Caco-2 (cell line): ENCODE measurements around the gene PUS1. TPM values are rescaled to one million over a fixed set of nuclear protein-coding genes. Genes with fewer than 3 reads are reported as not detected.
A peak's percentile ranks its signal among the peaks of the same experiment; 100 is the strongest.
"Not testable (repeated sequence)": the region's sequence is repeated elsewhere in the genome, so short reads cannot be mapped to it uniquely, and the experiment has no call there.

Experiments
- BruUV-seq: library from RNA; stranded (reverse); fragments of 400-500 nt; replicated peaks from 2 replicates; lab custom pipeline; 2021; lab: Mats Ljungman, UMichigan
- CTCF ChIA-PET: fragments of 300-600 bp; sonication (Branson Sonifier 250); formaldehyde crosslinking; loops from one replicate; lab custom pipeline; 2022; ENCODE audit warnings: antibody characterized with exemption; lab: Charles Lee
- POLR2A ChIA-PET: fragments of 300-600 bp; sonication (Branson Sonifier 250); formaldehyde crosslinking; loops from one replicate; lab custom pipeline; 2022; ENCODE audit warnings: antibody characterized with exemption; lab: Charles Lee
- DNase-seq, 2 experiments: peaks; one replicate each; pipeline versions ENCODE4 v3.0.0 to v3.0.0-alpha.2; 2020 to 2022
- H3K27me3 ChIP-seq: replicated peaks from 2 replicates; pipeline ENCODE4 v1.6.0; 2011; ENCODE audit warnings: low read length; ENCODE audit not compliant: control insufficient read depth, insufficient read depth
- H3K36me3 ChIP-seq: 2 replicates; pipeline ENCODE4 v1.5.1; 2011; ENCODE audit warnings: low read length; ENCODE audit not compliant: control insufficient read depth, insufficient read depth
- H3K4me1 ChIP-seq: fragments of 250-450 bp; sonication (Bioruptor Pico); 2 replicates; pipeline ENCODE4 v1.5.1; 2020; ENCODE audit warnings: mild to moderate bottlenecking
- H3K4me3 ChIP-seq: 2 replicates; pipeline ENCODE4 v1.5.1; 2011; ENCODE audit warnings: low read depth, mild to moderate bottlenecking, control low read depth, low read length
- H3K9me3 ChIP-seq: fragments of 250-450 bp; sonication (Bioruptor Pico); 2 replicates; pipeline ENCODE4 v1.5.1; 2020; ENCODE audit warnings: mild to moderate bottlenecking, moderate library complexity
- H3K27ac Mint-ChIP-seq: one replicate; pipeline ENCODE4 v1.8.0; 2022; ENCODE audit warnings: mixed read lengths; ENCODE audit not compliant: unreplicated experiment
- H3K27me3 Mint-ChIP-seq: one replicate; pipeline ENCODE4 v1.8.0; 2022; ENCODE audit warnings: mixed read lengths; ENCODE audit not compliant: insufficient read depth, unreplicated experiment
- H3K36me3 Mint-ChIP-seq: one replicate; pipeline ENCODE4 v1.8.0; 2022; ENCODE audit warnings: mild to moderate bottlenecking, mixed read lengths; ENCODE audit not compliant: insufficient read depth, unreplicated experiment
- H3K4me1 Mint-ChIP-seq: one replicate; pipeline ENCODE4 v1.8.0; 2022; ENCODE audit warnings: low read depth, mixed read lengths; ENCODE audit not compliant: unreplicated experiment
- H3K4me3 Mint-ChIP-seq: one replicate; pipeline ENCODE4 v1.8.0; 2022; ENCODE audit warnings: mild to moderate bottlenecking, moderate library complexity, mixed read lengths; ENCODE audit not compliant: unreplicated experiment
- H3K9me3 Mint-ChIP-seq: one replicate; pipeline ENCODE4 v1.8.0; 2022; ENCODE audit warnings: mixed read lengths; ENCODE audit not compliant: unreplicated experiment
- intact Hi-C: fragments of 100-400 bp; cut with micrococcal nuclease; formaldehyde crosslinking; loops from one replicate; pipeline ENCODE4 v1.10.0; 2022; ENCODE audit not compliant: unreplicated experiment
- total RNA-seq: library from RNA; stranded (reverse); gene quantifications from 2 replicates; pipeline ENCODE4 v1.2.3, GENCODE V29; 2022
- TF ChIP-seq, protein P1 (sequence below), 2 experiments: fragments of 200-600 bp in 1 of 2; IDR thresholded peaks; 1 replicate in 1 of 2; 2 replicates in 1 of 2; pipeline versions ENCODE4 v1.5.1 to v1.8.0; 2011 to 2022; ENCODE audit warnings: antibody characterized with exemption in 1 of 2, control low read depth in 1 of 2, inconsistent platforms in 1 of 2, low read depth in 1 of 2, low read length in 1 of 2, mild to moderate bottlenecking in 1 of 2, moderate library complexity in 1 of 2; ENCODE audit not compliant: insufficient read depth in 1 of 2, severe bottlenecking in 1 of 2, unreplicated experiment in 1 of 2

PUS1 gene
- total RNA-seq, 1 experiment from 2014 or later = 71.9 TPM

DNA sequence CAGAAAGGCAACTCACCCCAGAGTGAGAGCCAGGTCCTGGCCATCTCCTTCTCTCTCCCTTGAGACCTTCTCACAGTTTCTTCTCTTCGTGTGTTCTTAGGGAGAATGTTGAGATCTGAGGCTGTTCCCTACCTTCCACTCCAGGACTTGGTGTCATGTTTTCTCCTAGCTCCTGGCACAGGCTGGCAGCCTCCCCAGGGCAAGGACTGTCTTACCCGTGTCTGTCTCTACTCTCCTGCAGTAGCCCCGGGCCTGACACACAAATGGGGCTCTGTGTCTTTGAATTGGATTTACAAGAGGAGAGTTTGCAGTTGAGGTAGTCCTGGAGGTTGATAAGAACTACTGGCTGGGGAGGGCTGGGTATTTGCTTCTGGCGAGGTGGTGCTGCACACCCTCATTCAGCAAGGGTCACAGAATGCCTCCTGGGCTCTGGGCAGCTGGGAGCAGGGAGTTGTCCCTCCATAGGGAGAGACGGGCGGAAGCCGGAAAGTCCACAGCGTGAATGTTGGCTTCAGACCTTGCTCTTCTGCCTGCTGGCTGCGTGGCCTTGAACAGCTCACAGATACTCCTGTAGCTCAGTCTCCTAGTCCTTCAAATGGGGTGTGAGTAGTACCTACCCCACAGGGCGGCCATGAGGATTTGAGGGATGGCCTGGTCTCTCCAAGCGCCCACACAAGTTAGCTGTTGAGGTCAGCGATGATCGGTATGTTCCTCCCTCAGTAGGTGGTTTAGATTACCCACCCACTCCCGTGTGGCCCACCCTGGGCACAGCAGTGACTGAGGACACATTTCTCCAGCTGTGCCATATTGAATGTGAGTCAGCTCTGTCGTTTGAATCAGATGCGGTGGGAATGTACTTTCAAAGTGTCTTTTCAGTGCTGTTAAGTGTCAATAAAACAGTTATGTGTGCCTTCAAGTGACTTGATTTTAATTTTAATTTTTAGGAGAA lies 30.8 kb downstream of the PUS1 start:
- H3K9me3 ChIP-seq = no peaks in the 10 kb centered on the region
- H3K27me3 Mint-ChIP-seq = no peaks in the 10 kb centered on the region
- peaks cover 14% of the 10 kb centered on the region for H3K36me3 Mint-ChIP-seq
- no TSS peak for BruUV-seq
- intact Hi-C loops = no loop called here
- H3K4me3 Mint-ChIP-seq = no peak overlapping the region
- TF ChIP-seq, protein P1, sequence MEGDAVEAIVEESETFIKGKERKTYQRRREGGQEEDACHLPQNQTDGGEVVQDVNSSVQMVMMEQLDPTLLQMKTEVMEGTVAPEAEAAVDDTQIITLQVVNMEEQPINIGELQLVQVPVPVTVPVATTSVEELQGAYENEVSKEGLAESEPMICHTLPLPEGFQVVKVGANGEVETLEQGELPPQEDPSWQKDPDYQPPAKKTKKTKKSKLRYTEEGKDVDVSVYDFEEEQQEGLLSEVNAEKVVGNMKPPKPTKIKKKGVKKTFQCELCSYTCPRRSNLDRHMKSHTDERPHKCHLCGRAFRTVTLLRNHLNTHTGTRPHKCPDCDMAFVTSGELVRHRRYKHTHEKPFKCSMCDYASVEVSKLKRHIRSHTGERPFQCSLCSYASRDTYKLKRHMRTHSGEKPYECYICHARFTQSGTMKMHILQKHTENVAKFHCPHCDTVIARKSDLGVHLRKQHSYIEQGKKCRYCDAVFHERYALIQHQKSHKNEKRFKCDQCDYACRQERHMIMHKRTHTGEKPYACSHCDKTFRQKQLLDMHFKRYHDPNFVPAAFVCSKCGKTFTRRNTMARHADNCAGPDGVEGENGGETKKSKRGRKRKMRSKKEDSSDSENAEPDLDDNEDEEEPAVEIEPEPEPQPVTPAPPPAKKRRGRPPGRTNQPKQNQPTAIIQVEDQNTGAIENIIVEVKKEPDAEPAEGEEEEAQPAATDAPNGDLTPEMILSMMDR (IDR thresholded peaks at IDR 0.05; ENCODE audit: insufficient read depth in 1 of 2, low read depth in 1 of 2, low read length in 1 of 2, severe bottlenecking in 1 of 2, unreplicated experiment in 1 of 2) = no peak
- no peaks in the 10 kb centered on the region for H3K36me3 ChIP-seq
- POLR2A ChIA-PET = no interaction called here
- CTCF ChIA-PET = no interaction called here
- H3K9me3 Mint-ChIP-seq = no peaks in the 10 kb centered on the region
- H3K27me3 ChIP-seq = no peaks in the 10 kb centered on the region
- H3K4me1 Mint-ChIP-seq = peaks cover 7% of the 10 kb centered on the region
- no peak overlapping the region for H3K4me3 ChIP-seq
- peaks cover 10% of the 10 kb centered on the region for H3K4me1 ChIP-seq
- no peak for DNase-seq
- H3K27ac Mint-ChIP-seq = no peak overlapping the region

DNA sequence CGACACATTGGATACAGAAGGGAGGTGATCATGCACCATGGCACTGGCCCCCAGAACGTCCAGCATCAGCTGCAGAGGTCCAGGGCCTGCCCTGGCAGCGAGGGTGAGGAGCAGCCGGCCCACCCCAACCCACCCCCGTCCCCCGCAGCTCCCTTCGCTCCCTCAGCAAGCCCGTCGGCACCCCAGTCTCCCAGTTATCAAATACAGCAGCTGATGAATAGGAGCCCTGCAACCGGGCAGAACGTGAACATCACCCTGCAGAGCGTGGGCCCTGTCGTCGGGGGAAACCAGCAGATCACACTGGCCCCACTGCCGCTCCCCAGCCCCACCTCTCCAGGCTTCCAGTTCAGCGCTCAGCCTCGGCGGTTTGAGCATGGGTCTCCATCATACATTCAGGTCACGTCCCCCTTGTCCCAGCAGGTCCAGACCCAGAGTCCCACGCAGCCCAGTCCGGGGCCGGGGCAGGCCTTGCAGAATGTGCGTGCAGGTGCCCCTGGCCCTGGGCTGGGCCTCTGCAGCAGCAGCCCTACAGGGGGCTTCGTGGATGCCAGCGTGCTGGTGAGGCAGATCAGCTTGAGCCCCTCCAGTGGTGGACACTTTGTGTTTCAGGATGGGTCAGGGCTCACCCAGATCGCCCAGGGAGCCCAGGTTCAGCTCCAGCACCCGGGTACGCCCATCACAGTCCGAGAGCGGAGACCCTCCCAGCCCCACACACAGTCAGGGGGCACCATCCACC lies 31.7 kb downstream of the PUS1 start:
- DNase-seq, intact Hi-C loops, H3K27me3 Mint-ChIP-seq, POLR2A ChIA-PET, H3K9me3 Mint-ChIP-seq, CTCF ChIA-PET, H3K9me3 ChIP-seq, H3K27me3 ChIP-seq, H3K4me3 ChIP-seq, H3K36me3 ChIP-seq, H3K4me3 Mint-ChIP-seq, BruUV-seq, H3K4me1 ChIP-seq, H3K4me1 Mint-ChIP-seq, H3K27ac Mint-ChIP-seq: not testable (repeated sequence)
- H3K36me3 Mint-ChIP-seq = peaks cover 14% of the 10 kb centered on the region

- H3K9me3 ChIP-seq, H3K4me3 Mint-ChIP-seq, H3K27me3 ChIP-seq, H3K9me3 Mint-ChIP-seq, CTCF ChIA-PET, H3K27me3 Mint-ChIP-seq, H3K27ac Mint-ChIP-seq, POLR2A ChIA-PET, DNase-seq, H3K4me1 ChIP-seq, H3K4me3 ChIP-seq, H3K36me3 ChIP-seq, H3K4me1 Mint-ChIP-seq, intact Hi-C loops: not testable (repeated sequence)
- TSS peak; percentile 10 for BruUV-seq
- H3K36me3 Mint-ChIP-seq = peaks cover 14% of the 10 kb centered on the region
Observed at GRCh38 chr12:131961328-131961727, 32.3 kb downstream of the PUS1 start.

DNA sequence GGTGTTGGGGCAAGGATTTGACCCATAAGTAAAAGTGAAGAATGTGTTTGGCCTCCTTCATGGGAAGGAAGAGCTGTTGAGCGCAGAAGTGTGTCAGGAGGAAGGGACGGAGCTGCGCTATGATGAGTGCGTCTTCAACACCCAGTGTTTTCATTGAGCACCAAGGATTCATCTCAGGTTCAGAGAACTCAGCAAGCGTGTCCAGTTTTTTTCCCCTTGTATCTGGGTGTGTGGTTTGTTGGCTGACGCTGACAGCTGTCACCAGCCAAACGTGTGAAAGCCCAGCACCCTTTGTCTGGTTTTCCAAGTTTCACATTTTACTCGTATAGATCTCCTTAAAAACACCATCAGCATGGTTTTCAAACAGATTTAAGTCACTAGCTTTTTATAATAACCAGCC lies 33.0 kb downstream of the PUS1 start:
- no peaks in the 10 kb centered on the region for H3K9me3 Mint-ChIP-seq
- H3K36me3 Mint-ChIP-seq = peaks cover 14% of the 10 kb centered on the region
- no peak for DNase-seq
- H3K27me3 ChIP-seq = no peaks in the 10 kb centered on the region
- no peak overlapping the region for H3K4me3 ChIP-seq
- TF ChIP-seq, protein P1 (IDR thresholded peaks at IDR 0.05; ENCODE audit: insufficient read depth in 1 of 2, low read depth in 1 of 2, low read length in 1 of 2, severe bottlenecking in 1 of 2, unreplicated experiment in 1 of 2) = no peak
- BruUV-seq = no TSS peak
- no peaks in the 10 kb centered on the region for H3K36me3 ChIP-seq
- no peak overlapping the region for H3K4me3 Mint-ChIP-seq
- H3K27me3 Mint-ChIP-seq = no peaks in the 10 kb centered on the region
- no peaks in the 10 kb centered on the region for H3K4me1 ChIP-seq
- H3K4me1 Mint-ChIP-seq = no peaks in the 10 kb centered on the region
- intact Hi-C loops = no loop called here
- H3K9me3 ChIP-seq = no peaks in the 10 kb centered on the region
- CTCF ChIA-PET = no interaction called here
- POLR2A ChIA-PET = no interaction called here
- no peak overlapping the region for H3K27ac Mint-ChIP-seq
